Stomach (tissue), 4 donors: ENCODE data around the gene NCOA6.

ENCODE experiments used
- EP300 ChIP-seq: sonication (generic); formaldehyde crosslinking; IDR thresholded peaks from one replicate; pipeline ENCODE4 v1.6.1; 2017; ENCODE audit warnings: antibody characterized with exemption
- POLR2A ChIP-seq, 4 donors: fragments of 450-650 bp; IDR thresholded peaks; one replicate each; pipeline ENCODE4 v1.6.1; 2016; ENCODE audit warnings: antibody characterized with exemption in 4 of 4, control low read depth in 2 of 4, mild to moderate bottlenecking in 1 of 4, moderate library complexity in 1 of 4
- POLR2AphosphoS5 ChIP-seq, 3 donors: sonication (generic); formaldehyde crosslinking; IDR thresholded peaks; one replicate each; pipeline ENCODE4 v1.6.1; 2016; ENCODE audit warnings: antibody characterized with exemption in 3 of 3
- TF ChIP-seq, protein P1 (sequence below), 7 experiments: fragments of 450-650 bp in 4 of 7; fragments of 200-600 bp in 3 of 7; sonication (generic) in 3 of 7; IDR thresholded peaks; one replicate each; pipeline ENCODE4 v1.5.1; 2016 to 2019; ENCODE audit warnings: antibody characterized with exemption in 7 of 7, control low read depth in 2 of 7, mild to moderate bottlenecking in 1 of 7

- TF ChIP-seq, protein P1, sequence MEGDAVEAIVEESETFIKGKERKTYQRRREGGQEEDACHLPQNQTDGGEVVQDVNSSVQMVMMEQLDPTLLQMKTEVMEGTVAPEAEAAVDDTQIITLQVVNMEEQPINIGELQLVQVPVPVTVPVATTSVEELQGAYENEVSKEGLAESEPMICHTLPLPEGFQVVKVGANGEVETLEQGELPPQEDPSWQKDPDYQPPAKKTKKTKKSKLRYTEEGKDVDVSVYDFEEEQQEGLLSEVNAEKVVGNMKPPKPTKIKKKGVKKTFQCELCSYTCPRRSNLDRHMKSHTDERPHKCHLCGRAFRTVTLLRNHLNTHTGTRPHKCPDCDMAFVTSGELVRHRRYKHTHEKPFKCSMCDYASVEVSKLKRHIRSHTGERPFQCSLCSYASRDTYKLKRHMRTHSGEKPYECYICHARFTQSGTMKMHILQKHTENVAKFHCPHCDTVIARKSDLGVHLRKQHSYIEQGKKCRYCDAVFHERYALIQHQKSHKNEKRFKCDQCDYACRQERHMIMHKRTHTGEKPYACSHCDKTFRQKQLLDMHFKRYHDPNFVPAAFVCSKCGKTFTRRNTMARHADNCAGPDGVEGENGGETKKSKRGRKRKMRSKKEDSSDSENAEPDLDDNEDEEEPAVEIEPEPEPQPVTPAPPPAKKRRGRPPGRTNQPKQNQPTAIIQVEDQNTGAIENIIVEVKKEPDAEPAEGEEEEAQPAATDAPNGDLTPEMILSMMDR (IDR thresholded peaks at IDR 0.05), result no peak
- TF ChIP-seq EP300 (no peak), POLR2AphosphoS5 (IDR thresholded peaks at IDR 0.05) (no peak), POLR2A (IDR thresholded peaks at IDR 0.05) (no peak)
Observed at GRCh38 chr20:34744847-34745246, 80.6 kb downstream of the NCOA6 start.
